Measurements from ENCODE around the gene HIVEP2. TPM values are rescaled to one million over a fixed set of nuclear protein-coding genes. Genes with fewer than 3 reads are reported as not detected.

Gene HIVEP2
- total RNA-seq, 2 donors from 2014 or later = 1.7 to 2.4 TPM

DNA sequence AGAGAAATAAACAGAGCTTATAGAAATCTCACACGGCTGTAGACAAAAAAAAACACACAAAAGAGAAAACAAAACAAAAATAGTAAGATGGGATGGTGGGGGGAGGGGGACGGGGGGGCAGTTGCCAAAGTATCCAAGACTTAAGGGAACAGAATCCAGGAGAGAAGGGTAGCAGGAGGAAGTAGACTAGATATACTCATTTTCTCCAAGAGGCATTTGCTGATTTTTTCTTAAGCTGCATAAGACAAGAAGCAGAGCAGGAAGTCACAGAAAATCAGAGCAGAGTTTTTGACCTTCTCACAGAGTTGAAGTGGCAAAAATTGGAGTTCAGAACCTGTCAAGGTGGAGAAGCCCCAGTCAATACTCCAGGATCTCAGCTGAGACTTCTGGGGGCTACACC, 237.7 kb downstream of the HIVEP2 start:
- Mint-ChIP-seq H3K4me1 (peaks cover 19% of the 10 kb centered on the region), H3K9me3 (peaks cover 9% of the 10 kb centered on the region), H3K27ac (no peak overlapping the region), H3K36me3 (ENCODE audit: low read depth) (no peaks in the 10 kb centered on the region), H3K4me3 (no peak overlapping the region), H3K27me3 (ENCODE audit: insufficient read depth) (no peaks in the 10 kb centered on the region)
- Histone ChIP-seq H3K36me3 (ENCODE audit: control insufficient read depth, insufficient read depth, low read length) (no peaks in the 10 kb centered on the region), H3K4me1 (ENCODE audit: control insufficient read depth, insufficient read depth, low read length) (no peaks in the 10 kb centered on the region), H3K27me3 (ENCODE audit: control insufficient read depth, insufficient read depth, low read length, poor library complexity, severe bottlenecking) (no peaks in the 10 kb centered on the region), H3K9ac (ENCODE audit: extremely low read depth, low read length, poor library complexity, severe bottlenecking) (no peak overlapping the region), H3K4me3 (ENCODE audit: low read length) (no peak overlapping the region), H3K27ac (ENCODE audit: low read depth, low read length) (no peak overlapping the region), H3K9me3 (ENCODE audit: control insufficient read depth, low read length) (no peaks in the 10 kb centered on the region)
- TF ChIP-seq, protein P1, sequence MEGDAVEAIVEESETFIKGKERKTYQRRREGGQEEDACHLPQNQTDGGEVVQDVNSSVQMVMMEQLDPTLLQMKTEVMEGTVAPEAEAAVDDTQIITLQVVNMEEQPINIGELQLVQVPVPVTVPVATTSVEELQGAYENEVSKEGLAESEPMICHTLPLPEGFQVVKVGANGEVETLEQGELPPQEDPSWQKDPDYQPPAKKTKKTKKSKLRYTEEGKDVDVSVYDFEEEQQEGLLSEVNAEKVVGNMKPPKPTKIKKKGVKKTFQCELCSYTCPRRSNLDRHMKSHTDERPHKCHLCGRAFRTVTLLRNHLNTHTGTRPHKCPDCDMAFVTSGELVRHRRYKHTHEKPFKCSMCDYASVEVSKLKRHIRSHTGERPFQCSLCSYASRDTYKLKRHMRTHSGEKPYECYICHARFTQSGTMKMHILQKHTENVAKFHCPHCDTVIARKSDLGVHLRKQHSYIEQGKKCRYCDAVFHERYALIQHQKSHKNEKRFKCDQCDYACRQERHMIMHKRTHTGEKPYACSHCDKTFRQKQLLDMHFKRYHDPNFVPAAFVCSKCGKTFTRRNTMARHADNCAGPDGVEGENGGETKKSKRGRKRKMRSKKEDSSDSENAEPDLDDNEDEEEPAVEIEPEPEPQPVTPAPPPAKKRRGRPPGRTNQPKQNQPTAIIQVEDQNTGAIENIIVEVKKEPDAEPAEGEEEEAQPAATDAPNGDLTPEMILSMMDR (conservative IDR thresholded peaks at IDR 0.05) = no peak
- WGBS, 2 experiments (ENCODE audit: insufficient coverage in 1 of 2, insufficient read length in 1 of 2) = 80 to 83% methylated on average over 1 of the region's 2 CpGs
- DNase-seq = no peak

DNA sequence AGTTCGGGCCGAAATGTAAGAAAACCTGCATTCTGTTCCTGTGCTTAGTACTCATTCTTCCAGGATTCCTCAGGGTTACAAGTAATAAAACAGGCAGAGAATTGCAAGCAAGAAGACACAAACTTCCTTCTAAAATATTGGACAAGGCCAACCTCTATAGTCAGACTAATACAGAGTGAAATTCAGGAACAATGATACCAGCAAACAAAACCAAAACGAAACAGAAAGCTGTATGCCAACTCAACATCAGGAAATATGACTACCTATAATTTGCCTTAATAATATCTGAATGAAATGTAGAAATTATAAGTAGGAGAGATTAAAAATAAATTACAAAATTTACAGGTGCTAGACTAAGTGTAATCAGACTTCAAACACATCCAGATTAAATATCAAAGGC, 238.8 kb downstream of the HIVEP2 start:
- H3K27me3 ChIP-seq (ENCODE audit: control insufficient read depth, insufficient read depth, low read length, poor library complexity, severe bottlenecking) = no peaks in the 10 kb centered on the region
- Mint-ChIP-seq H3K36me3 (ENCODE audit: low read depth) (no peaks in the 10 kb centered on the region), H3K27me3 (ENCODE audit: insufficient read depth) (no peaks in the 10 kb centered on the region), H3K4me1 (peaks cover 19% of the 10 kb centered on the region), H3K27ac (no peak overlapping the region), H3K4me3 (no peak overlapping the region), H3K9me3 (no peaks in the 10 kb centered on the region)
- TF ChIP-seq, protein P1 (conservative IDR thresholded peaks at IDR 0.05) = no peak
- no peak overlapping the region for H3K9ac ChIP-seq (ENCODE audit: extremely low read depth, low read length, poor library complexity, severe bottlenecking)
- WGBS, 2 experiments (ENCODE audit: insufficient coverage in 1 of 2, insufficient read length in 1 of 2) = 94% methylated on average over 2 of the region's 3 CpGs
- DNase-seq = no peak
- H3K36me3 ChIP-seq (ENCODE audit: control insufficient read depth, insufficient read depth, low read length) = no peaks in the 10 kb centered on the region
- H3K4me1 ChIP-seq (ENCODE audit: control insufficient read depth, insufficient read depth, low read length) = no peaks in the 10 kb centered on the region
- no peak overlapping the region for H3K27ac ChIP-seq (ENCODE audit: low read depth, low read length)
- H3K9me3 ChIP-seq (ENCODE audit: control insufficient read depth, low read length) = no peaks in the 10 kb centered on the region
- no peak overlapping the region for H3K4me3 ChIP-seq (ENCODE audit: low read length)

DNA sequence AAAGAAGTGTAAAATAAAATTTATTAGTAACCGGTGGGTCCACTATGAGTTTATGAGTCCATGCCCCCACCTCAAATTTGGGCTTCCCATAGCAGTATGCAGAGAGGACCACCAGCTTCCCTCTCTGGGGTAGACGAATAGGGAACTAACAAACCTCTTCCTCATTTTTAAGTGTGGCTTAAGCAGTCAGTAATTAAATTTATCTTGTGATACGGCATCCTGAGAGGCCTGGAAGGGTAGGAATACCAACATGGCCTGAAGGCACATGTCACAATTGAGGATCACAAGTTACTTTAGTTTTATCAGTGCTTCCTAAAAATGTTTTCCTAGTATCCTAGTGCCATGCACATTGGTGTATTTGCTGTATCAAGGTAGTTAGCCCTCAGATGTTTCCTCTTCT, 239.9 kb downstream of the HIVEP2 start:
- Histone ChIP-seq H3K4me3 (ENCODE audit: low read length) (no peak overlapping the region), H3K27me3 (ENCODE audit: control insufficient read depth, insufficient read depth, low read length, poor library complexity, severe bottlenecking) (no peaks in the 10 kb centered on the region), H3K36me3 (ENCODE audit: control insufficient read depth, insufficient read depth, low read length) (no peaks in the 10 kb centered on the region), H3K4me1 (ENCODE audit: control insufficient read depth, insufficient read depth, low read length) (no peaks in the 10 kb centered on the region), H3K9ac (ENCODE audit: extremely low read depth, low read length, poor library complexity, severe bottlenecking) (no peak overlapping the region), H3K27ac (ENCODE audit: low read depth, low read length) (no peak overlapping the region), H3K9me3 (ENCODE audit: control insufficient read depth, low read length) (no peaks in the 10 kb centered on the region)
- no peaks in the 10 kb centered on the region for H3K27me3 Mint-ChIP-seq (ENCODE audit: insufficient read depth)
- no peak for DNase-seq
- H3K27ac Mint-ChIP-seq = no peak overlapping the region
- H3K9me3 Mint-ChIP-seq = no peaks in the 10 kb centered on the region
- TF ChIP-seq, protein P1 (conservative IDR thresholded peaks at IDR 0.05) = no peak
- H3K4me1 Mint-ChIP-seq = peaks cover 19% of the 10 kb centered on the region
- no peak overlapping the region for H3K4me3 Mint-ChIP-seq
- 83 to 89% methylated on average over 1 to 3 of the region's 3 CpGs for WGBS, 2 experiments (ENCODE audit: insufficient coverage in 1 of 2, insufficient read length in 1 of 2)
- H3K36me3 Mint-ChIP-seq (ENCODE audit: low read depth) = no peaks in the 10 kb centered on the region

Measured in endodermal cell (in vitro differentiated cells).